NCI-H146 treated with DMSO at 0.1 percent for 48 hours (cell line): ENCODE measurements around the gene RESF1.

ENCODE experiments used
- DNase-seq: peaks from one replicate; lab custom pipeline; 2025; ENCODE audit not compliant: unreplicated experiment; lab: John Stamatoyannopoulos, UW

Gene RESF1

GRCh38 chr12:32005496-32006125 lies 46.4 kb downstream of the RESF1 start:
- DNase-seq = no peak
